IMR-90 (cell line): ENCODE data around the gene CLEC1A. TPM values are rescaled to one million over a fixed set of nuclear protein-coding genes. Genes with fewer than 3 reads are reported as not detected.

Source experiments
- ATAC-seq: fragments of 200-7000 bp; cut with Tn5 transposase; 2 replicates; pipeline ENCODE4 v1.9.1; 2020; ENCODE audit warnings: low read depth, mild to moderate bottlenecking, moderate library complexity
- BruUV-seq: library from RNA; stranded (reverse); fragments of 400-500 nt; replicated peaks from 2 replicates; lab custom pipeline; 2021; lab: Mats Ljungman, UMichigan
- CTCF ChIA-PET: fragments of 300-600 bp; formaldehyde crosslinking; extraction: SDS; loops from one replicate; lab custom pipeline; 2021; ENCODE audit warnings: antibody characterized with exemption; lab: Yijun Ruan, JAX
- POLR2A ChIA-PET: fragments of 300-600 bp; sonication (Branson Sonifier 250); formaldehyde crosslinking; loops from one replicate; lab custom pipeline; 2022; ENCODE audit warnings: antibody characterized with exemption; ENCODE audit not compliant: unreplicated experiment; lab: Charles Lee
- DNase-seq: peaks from one replicate; pipeline ENCODE4 v3.0.0; 2013
- H2AFZ ChIP-seq: replicated peaks from 2 replicates; pipeline ENCODE3; 2013; ENCODE audit warnings: low read length, mild to moderate bottlenecking; ENCODE audit not compliant: poor library complexity
- H2AK5ac ChIP-seq: 2 replicates; pipeline ENCODE4 v1.6.1; 2013; ENCODE audit warnings: low read depth, low read length, inconsistent platforms
- H2AK9ac ChIP-seq: replicated peaks from 2 replicates; pipeline ENCODE3; 2013; ENCODE audit warnings: mild to moderate bottlenecking, low read depth, low read length, moderate library complexity; ENCODE audit not compliant: poor library complexity
- H2BK120ac ChIP-seq: 2 replicates; pipeline ENCODE4 v1.6.1; 2013; ENCODE audit warnings: low read depth, low read length, inconsistent platforms
- H2BK15ac ChIP-seq: 3 replicates; pipeline ENCODE4 v1.6.1; 2013; ENCODE audit warnings: low read depth, low read length, inconsistent platforms
- H2BK20ac ChIP-seq: 2 replicates; pipeline ENCODE4 v1.6.1; 2013; ENCODE audit warnings: low read depth, mild to moderate bottlenecking, inconsistent platforms, low read length, moderate library complexity
- H2BK5ac ChIP-seq: 2 replicates; pipeline ENCODE4 v1.6.1; 2013; ENCODE audit warnings: mild to moderate bottlenecking, low read depth, low read length, inconsistent platforms; ENCODE audit not compliant: poor library complexity, severe bottlenecking
- H3K14ac ChIP-seq: replicated peaks from 2 replicates; pipeline ENCODE4 v1.6.1; 2013; ENCODE audit warnings: low read depth, low read length, inconsistent platforms
- H3K18ac ChIP-seq: 2 replicates; pipeline ENCODE4 v1.6.1; 2013; ENCODE audit warnings: low read depth, low read length, control low read depth
- H3K23ac ChIP-seq: 2 replicates; pipeline ENCODE4 v1.6.1; 2013; ENCODE audit warnings: low read depth, low read length, inconsistent platforms
- H3K27ac ChIP-seq: 2 replicates; pipeline ENCODE4 v1.5.1; 2013; ENCODE audit warnings: mild to moderate bottlenecking, control low read depth, low read length; ENCODE audit not compliant: insufficient read depth
- H3K27me3 ChIP-seq: 2 replicates; pipeline ENCODE4 v1.6.1; 2013; ENCODE audit warnings: low read length; ENCODE audit not compliant: control insufficient read depth, insufficient read depth
- H3K36me3 ChIP-seq: 2 replicates; pipeline ENCODE4 v1.6.1; 2013; ENCODE audit warnings: low read length, mixed read lengths; ENCODE audit not compliant: control insufficient read depth, insufficient read depth
- H3K4ac ChIP-seq: 2 replicates; pipeline ENCODE4 v1.6.1; 2013; ENCODE audit warnings: low read depth, low read length, inconsistent platforms
- H3K4me1 ChIP-seq: 2 replicates; pipeline ENCODE4 v1.6.1; 2013; ENCODE audit warnings: low read length, mixed read lengths; ENCODE audit not compliant: control insufficient read depth, insufficient read depth
- H3K4me2 ChIP-seq: 2 replicates; pipeline ENCODE4 v1.6.1; 2013; ENCODE audit warnings: low read depth, mild to moderate bottlenecking, control low read depth, low read length, moderate library complexity
- H3K4me3 ChIP-seq: 2 replicates; pipeline ENCODE4 v1.5.1; 2013; ENCODE audit warnings: low read depth, mild to moderate bottlenecking, control low read depth, low read length, moderate library complexity; ENCODE audit not compliant: insufficient read depth
- H3K56ac ChIP-seq: 2 replicates; pipeline ENCODE4 v1.6.1; 2013; ENCODE audit warnings: low read length, inconsistent platforms; ENCODE audit not compliant: insufficient read depth; ENCODE audit errors: extremely low read depth
- H3K79me1 ChIP-seq, 2 experiments: 2 replicates each; pipeline ENCODE4 v1.6.1; 2013; ENCODE audit warnings: low read length in 2 of 2, inconsistent platforms in 1 of 2, low read depth in 1 of 2
- H3K9ac ChIP-seq: 2 replicates; pipeline ENCODE4 v1.6.1; 2013; ENCODE audit warnings: low read depth, low read length, control low read depth
- H3K9me1 ChIP-seq: 2 replicates; pipeline ENCODE4 v1.6.1; 2013; ENCODE audit warnings: low read length, inconsistent platforms; ENCODE audit not compliant: insufficient read depth
- H3K9me3 ChIP-seq: 2 replicates; pipeline ENCODE4 v1.6.1; 2013; ENCODE audit warnings: low read length; ENCODE audit not compliant: control insufficient read depth, insufficient read depth
- H4K20me1 ChIP-seq: 2 replicates; pipeline ENCODE4 v1.6.1; 2013; ENCODE audit warnings: low read length, inconsistent platforms; ENCODE audit not compliant: insufficient read depth
- H4K5ac ChIP-seq: 2 replicates; pipeline ENCODE4 v1.6.1; 2013; ENCODE audit warnings: mild to moderate bottlenecking, low read depth, low read length, control low read depth
- H4K8ac ChIP-seq, 2 experiments: 2 replicates each; pipeline ENCODE4 v1.6.1; 2013; ENCODE audit warnings: low read depth in 2 of 2, low read length in 2 of 2, control low read depth in 1 of 2, inconsistent platforms in 1 of 2
- H4K91ac ChIP-seq: 2 replicates; pipeline ENCODE4 v1.6.1; 2013; ENCODE audit warnings: low read depth, low read length, inconsistent platforms; ENCODE audit not compliant: insufficient read depth
- BHLHE40 ChIP-seq: fragments of 150-350 bp; IDR thresholded peaks from 2 replicates; pipeline ENCODE4 v1.6.1; 2016; ENCODE audit warnings: mild to moderate bottlenecking, low read depth, low read length
- MAFK ChIP-seq: IDR thresholded peaks from 2 replicates; pipeline ENCODE4 v1.6.1; 2012; ENCODE audit warnings: low read depth, low read length, improper control_type of control experiment
- RCOR1 ChIP-seq: IDR thresholded peaks from 2 replicates; pipeline ENCODE4 v1.6.1; 2012; ENCODE audit warnings: mild to moderate bottlenecking, low read length, improper control_type of control experiment; ENCODE audit not compliant: insufficient replicate concordance
- WGBS, 2 experiments: methylation state at CpG; one replicate each; pipeline versions ENCODE4 v1.1.5 to v1.1.7; 2013; ENCODE audit warnings: missing lambda C conversion rate in 2 of 2; ENCODE audit not compliant: insufficient read length in 1 of 2; ENCODE audit errors: extremely low coverage in 2 of 2; 5-methylcytosine and 5-hydroxymethylcytosine counted together
- dilution Hi-C: fragments of 300-500 bp; cut with HindIII; formaldehyde crosslinking; loops from one replicate; pipeline ENCODE4 v1.14.3; 2018; ENCODE audit warnings: low sequenced_read_pairs; ENCODE audit not compliant: unreplicated experiment
- in situ Hi-C: fragments of 300-500 bp; cut with MboI; formaldehyde crosslinking; loops from 3 replicates; pipeline ENCODE4 v1.14.3; 2019; ENCODE audit warnings: low sequenced_read_pairs, inconsistent platforms, mixed read lengths
- intact Hi-C: fragments of 100-400 bp; cut with micrococcal nuclease; formaldehyde crosslinking; loops from 2 replicates; pipeline ENCODE4 v1.10.0; 2022
- polyA plus RNA-seq, 3 experiments: library from polyadenylated mRNA; depleted of rRNA; stranded (reverse); fragments of >200 nt; gene quantifications; 2 replicates each; pipeline ENCODE4 v1.2.3, GENCODE V29; 2012; ENCODE audit warnings: low replicate concordance in 1 of 3
- total RNA-seq: library from RNA; depleted of rRNA; stranded (reverse); fragments of >200 nt; gene quantifications from 2 replicates; pipeline ENCODE4 v1.2.3, GENCODE V29; 2012
- TF ChIP-seq, protein P1 (sequence below): fragments of 150-350 bp; IDR thresholded peaks from 2 replicates; pipeline ENCODE4 v1.6.1; 2016; ENCODE audit warnings: low read depth, mild to moderate bottlenecking, low read length, moderate library complexity, borderline replicate concordance

CLEC1A gene
- total and polyA plus RNA-seq, 2 of the 4 experiments (the other 2 are of a cell fraction), result not detected

- Histone ChIP-seq H3K4ac (peak overlapping the region; percentile 54; the same call in 1 of the 2 replicates), H2BK120ac (peak overlapping the region; percentile 52), H3K56ac (no peak overlapping the region), H3K9me3 (no peaks in the 10 kb centered on the region), H4K8ac (peak overlapping the region; percentile 10 to 43; a peak in 2 of 4 replicates), H4K5ac (0 out of 2 replicates have a peak overlapping the region, but pooled peaks have one; percentile 36), H3K9me1 (0 out of 2 replicates have a peak, but pooled peaks cover 3% of the 10 kb centered on the region), H3K9ac (no peak overlapping the region), H2BK15ac (peak overlapping the region; percentile 70; the same call in 1 of the 3 replicates), H2AK5ac (no peak overlapping the region), H3K79me1 (no peaks in the 10 kb centered on the region), H4K20me1 (no peaks in the 10 kb centered on the region), H2BK20ac (0 out of 2 replicates have a peak overlapping the region, but pooled peaks have one; percentile 20), H3K23ac (no peak overlapping the region), H2AK9ac (no peak overlapping the region), H3K4me1 (peaks cover 4% of the 10 kb centered on the region), H2AFZ (no peak overlapping the region), H2BK5ac (no peak overlapping the region), H4K91ac (no peak overlapping the region), H3K27ac (no peak overlapping the region), H3K4me2 (no peak overlapping the region), H3K14ac (0 out of 2 replicates have a peak overlapping the region, but pooled peaks have one; percentile 21), H3K18ac (peak overlapping the region; percentile 59; the same call in 1 of the 2 replicates), H3K4me3 (no peak overlapping the region), H3K27me3 (no peaks in the 10 kb centered on the region), H3K36me3 (no peaks in the 10 kb centered on the region)
- in situ Hi-C loops, result no loop called here
- ChIA-PET POLR2A (no interaction called here), CTCF (interaction anchor here (0.5 kb wide), 1 partner anchor 438 kb away, joined by 3 read pairs; no protein-coding TSS in a partner anchor)
- WGBS, 2 experiments, result no CpG with 5 or more reads among the region's 1 CpG
- TF ChIP-seq RCOR1 (no peak), MAFK (0 out of 2 replicates have a peak, but pooled peaks have one; percentile 5), BHLHE40 (no peak)
- TF ChIP-seq, protein P1, sequence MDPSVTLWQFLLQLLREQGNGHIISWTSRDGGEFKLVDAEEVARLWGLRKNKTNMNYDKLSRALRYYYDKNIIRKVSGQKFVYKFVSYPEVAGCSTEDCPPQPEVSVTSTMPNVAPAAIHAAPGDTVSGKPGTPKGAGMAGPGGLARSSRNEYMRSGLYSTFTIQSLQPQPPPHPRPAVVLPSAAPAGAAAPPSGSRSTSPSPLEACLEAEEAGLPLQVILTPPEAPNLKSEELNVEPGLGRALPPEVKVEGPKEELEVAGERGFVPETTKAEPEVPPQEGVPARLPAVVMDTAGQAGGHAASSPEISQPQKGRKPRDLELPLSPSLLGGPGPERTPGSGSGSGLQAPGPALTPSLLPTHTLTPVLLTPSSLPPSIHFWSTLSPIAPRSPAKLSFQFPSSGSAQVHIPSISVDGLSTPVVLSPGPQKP, result no peak
- DNase-seq (no peak), ATAC-seq (no peak)
- dilution Hi-C loops, result no loop called here
- BruUV-seq, result no TSS peak
- intact Hi-C loops, result no loop called here
Observed at GRCh38 chr12:10068644-10069043, 30.1 kb downstream of the CLEC1A start.
